GM19240 (cell line): ENCODE results near the gene SBF2.

Experiments
- DNase-seq: peaks from one replicate; pipeline ENCODE4 v3.0.0; 2011; ENCODE audit warnings: low spot score; ENCODE audit not compliant: insufficient read length

Gene SBF2

DNA sequence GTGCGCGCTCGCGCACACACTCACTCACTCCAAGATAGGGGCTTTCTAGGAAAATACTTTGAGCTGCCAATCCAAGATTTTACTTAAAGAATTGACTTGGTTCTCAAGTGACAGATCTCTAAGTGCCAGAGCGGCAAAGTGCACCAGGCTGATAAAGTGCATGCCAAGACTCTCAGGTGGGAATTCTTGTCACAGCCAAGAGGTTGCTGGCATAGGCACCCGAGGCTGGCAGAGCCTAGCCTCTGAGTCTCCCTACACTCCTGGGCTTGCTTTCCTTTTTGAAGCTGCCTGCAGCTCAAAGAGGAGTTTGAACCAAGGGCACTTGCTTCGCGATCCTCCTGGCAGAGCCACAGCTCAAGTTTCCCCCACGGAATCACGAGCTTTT, 8.3 kb upstream of the SBF2 start:
- no peak for DNase-seq

DNA sequence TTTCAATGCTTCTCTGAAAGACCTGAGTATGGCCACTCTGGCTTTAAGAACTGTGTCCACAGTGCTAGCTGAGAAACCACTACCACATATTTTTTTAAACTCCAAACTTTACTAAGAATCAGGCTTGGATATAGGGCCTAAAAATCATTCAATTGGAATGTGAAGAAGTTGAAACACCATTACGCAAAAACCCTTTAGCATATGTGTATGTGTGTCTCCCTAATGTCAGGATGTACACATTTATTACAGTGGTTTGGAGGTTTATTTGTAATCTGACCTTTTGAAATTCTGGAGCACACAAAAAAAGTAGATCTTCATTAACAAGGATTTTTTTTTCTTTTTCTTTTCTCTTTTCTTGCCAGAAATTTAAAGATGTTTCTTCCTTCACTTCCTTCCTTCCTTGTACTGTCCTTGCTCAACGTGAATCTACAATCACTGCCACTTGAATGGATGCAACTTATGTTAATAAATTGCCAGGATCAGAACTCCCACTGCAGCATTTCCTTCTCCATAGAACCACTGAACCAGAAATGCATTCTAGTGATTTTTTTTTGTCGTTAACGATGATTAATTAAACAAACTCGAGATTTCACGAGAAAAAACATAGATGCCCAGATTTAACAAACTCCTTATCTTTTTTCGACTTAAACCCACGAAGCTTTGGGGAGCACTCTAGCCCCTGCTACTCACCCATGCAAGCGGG, 7.8 kb upstream of the SBF2 start:
- no peak for DNase-seq

DNA sequence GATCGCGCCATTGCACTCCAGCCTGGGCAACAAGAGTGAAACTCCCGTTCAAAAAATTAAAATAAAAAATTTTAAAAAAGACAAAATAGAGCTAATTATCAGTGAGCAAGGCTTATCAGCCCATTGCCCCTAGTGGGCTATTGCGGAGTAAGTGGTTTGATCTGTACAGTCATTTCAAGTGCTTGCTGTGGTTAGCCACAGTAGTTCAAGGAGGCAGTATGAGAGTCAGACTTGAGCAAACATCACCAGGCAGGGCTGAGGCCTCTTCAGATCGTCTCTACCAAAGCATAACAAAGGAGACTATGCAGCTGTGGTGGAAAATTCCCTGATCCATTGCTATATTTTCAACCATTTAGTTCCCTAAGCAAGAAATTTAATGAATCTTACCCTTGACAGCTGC, 4.3 kb upstream of the SBF2 start:
- DNase-seq = peak; percentile 56

DNA sequence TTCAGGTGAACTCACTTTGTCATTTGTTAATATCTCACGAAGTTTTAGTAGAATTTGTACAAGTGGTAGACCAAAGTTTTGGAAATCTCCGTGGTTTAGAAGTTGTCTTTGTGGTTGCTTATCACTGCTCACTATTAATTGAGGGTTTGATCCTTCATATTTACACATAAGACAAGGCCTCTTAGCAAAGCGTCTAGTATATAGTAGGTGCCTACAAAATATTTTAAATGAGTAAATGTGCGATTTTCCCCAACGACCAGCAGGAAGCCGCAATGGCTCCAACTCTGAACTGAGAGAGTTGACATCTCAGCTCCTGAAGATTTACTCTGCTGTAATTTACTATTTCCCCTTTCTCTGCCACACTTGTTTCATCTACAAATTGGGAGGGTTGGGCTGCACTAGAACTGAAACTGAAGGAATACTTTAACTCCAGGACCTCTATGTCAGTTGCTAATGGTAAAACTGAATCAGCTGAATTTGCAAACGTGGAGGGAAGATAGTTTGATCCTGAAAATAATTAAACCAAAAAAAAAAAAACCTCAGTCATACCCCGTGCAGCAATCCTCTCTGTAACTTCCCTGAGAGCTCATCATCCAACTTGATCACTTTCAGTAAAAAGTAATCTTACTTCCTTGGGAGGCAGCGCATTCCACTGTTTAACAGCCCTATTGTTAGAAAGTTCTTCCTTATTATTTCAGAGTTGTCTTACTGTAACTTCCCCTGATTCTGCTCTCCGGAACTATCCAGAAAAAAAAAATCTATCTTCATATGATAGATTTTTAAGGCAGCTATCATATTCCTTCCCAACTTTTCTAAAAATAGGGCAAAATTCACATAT, 1.3 kb upstream of the SBF2 start:
- no peak for DNase-seq

DNA sequence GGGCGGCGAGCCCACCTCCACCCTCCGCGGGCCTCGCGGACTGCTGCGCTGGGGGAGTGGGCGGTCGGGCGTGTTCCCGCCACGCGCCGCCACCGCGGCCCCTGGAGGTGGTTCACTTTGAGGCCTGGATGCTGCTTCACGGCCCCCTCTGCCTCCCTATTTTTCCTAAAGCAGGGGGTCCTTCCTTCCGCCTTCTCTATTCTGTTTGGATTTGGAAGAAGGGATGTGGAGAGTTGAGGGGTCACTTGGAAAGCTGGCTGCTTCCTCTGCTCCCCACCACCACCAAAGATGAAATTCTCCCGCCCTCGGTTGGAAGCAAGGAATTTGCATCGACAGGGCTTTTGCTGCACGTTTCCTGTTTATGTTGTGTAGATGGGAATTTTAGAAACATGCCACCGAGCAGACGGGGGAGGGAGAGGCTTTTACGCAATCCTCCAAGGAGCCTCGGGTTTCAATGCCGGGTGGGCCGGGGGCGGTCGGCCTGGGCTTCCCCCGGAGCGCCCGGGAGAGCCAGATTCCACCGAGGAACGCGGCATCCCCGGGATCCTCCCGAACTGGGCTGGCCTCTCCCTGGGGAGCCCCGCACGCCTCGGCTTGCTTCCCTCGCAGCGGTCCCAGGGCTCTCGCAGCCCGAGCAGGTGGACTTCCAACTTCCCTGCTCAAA, 403 bp upstream of the SBF2 start:
- DNase-seq = no peak

DNA sequence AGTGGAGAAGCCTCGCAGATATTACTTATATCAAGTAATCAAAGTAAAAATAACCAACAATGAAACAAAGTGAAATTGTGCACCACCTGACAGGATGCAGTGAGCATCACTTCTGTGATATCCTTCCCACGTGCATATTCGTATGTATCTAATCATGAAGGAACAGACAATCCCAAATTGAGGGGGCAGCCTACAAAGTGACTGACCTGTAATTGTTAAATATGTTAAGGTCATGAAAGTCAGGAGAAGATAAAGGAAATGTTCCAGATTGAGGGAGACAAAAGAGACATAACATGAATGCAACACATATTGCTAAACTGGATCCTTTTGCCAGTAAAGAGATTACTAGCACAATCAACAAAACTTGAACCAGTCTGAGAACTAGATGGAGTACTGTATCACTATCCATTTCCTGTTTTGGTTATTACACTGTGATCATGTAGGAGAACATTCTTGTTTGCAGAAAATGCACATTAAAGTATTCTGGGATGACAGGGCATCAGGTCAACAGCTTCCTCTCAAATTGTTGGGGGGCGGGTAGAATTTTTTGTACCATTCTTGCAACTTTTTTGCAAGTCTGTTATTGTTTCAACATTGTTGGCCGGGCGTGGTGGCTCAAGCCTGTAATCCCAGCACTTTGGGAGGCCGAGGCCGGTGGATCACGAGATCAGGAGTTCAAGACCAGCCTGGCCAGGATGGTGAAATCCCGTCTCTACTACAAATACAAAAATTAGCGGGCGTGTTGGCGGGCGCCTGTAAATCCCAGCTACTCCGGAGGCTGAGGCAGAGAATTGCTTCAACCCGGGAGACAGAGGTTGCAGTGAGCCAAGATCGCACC, 2.0 kb downstream of the SBF2 start:
- DNase-seq = no peak

DNA sequence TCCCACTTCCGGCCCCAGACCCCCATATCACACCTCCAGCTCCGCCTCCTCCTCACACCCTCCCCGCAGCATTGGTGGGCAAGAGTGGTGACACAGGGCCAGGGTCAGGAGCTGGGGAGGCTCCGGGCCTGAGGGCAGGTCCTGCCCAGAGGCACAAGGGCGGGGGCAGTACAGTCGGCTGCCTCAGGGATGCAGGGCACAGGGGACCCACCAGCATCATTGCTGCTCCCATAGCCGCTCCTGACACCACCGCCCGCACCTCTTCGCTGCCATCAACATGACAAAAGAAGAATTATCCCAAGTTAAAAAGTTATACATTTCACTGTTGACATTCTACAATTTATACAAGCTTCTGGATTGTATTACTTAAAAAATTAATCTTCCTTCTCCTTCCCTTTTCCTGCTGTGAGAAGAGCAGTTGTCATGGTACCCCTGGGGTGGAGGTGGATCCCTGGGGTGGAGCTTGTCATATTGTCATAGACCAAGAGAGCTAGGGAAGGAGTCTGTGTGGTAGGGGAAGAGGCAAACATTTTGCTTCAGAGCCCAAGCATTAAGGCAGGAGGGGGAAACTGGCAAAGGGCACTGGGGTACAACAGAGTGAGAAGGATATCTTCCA, 4.1 kb downstream of the SBF2 start:
- DNase-seq = no peak

DNA sequence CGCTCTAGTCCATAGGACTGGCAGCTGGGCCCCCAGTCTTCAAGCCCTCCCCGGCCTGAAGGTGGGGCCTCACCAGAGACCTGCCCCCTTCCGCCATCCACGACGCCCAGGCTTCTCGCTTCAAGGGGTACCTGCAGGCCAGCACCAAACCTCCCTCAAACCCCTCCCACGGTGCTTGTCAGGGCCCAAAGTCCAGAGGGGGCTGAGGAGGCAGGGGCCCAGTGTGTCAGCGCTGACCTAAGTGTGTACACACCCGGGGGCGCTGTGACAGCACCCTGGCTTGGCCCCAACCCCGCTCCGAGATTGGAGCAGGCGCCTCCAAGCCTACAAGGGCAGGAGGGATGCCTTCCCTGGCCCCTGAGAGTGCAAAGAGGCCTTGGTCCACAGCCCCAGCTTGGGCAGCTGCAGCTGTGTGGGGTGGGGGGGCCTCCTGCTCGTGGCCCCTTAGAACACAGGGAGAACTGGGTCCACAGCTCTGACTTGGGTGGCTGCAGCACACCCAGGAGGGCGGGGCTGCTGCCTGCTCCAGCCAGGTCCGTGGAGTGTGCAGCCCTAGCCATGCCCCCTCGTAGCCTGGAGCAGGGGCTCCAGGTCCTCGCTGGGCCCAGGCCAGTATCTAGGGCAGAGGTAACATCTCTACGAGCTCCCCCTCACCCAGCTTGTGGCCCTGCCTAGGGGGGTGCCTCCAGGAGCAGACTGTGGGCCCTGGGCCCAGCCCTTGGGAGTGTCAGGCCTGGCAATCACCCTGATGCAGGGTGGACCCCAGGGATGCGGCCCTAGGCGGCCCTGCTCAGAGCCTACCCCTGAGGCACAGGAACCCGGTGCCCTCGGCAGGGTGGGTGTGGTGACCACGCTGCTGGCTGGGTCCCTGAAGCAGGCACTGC, 4.9 kb downstream of the SBF2 start:
- DNase-seq = no peak

DNA sequence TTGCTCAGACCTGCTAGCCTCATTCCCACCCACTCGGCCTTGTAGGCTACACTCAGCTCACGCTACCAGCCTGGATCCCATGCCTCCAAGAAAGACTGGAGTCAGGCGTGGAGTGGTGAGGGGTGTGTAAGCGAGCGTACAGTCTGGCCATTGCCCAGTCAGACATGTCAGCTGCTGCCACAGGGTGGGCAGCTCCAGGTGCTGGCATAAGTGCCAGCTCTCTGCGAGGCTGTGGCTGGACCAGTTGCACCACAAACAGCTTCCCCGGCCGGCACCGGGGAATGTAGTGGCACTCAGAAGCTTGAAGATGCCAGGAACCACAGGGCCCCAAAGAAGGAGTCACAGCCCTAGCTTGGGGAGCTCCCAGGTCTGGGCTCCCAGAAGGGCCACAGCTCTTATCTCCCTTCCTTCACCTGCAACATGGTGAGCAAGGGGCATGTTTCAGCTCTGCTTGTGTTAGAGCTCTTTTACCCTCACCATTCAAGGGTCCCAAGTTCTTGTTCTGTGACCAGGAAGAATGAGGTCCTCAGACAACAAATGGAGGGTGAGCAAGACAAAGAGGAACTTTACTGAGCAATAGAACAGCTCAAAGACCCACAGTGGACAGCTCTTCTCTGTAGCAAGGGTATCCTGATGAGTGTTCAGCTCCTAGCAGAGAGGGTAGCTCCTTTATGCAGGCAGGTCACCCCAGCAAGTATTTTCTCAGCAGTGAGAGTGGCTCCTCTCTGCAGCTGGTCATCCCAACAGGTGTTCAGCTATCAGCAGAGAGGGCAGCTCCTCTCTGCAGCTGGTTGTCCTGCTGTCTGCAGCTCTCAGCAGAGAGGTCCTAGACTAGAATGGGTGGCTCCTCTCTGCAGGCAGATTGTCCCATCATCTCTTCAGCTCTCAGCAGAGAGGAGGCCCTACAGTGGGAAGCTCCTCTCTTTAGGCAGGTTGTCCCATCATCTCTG, 6.0 kb downstream of the SBF2 start:
- DNase-seq = no peak

DNA sequence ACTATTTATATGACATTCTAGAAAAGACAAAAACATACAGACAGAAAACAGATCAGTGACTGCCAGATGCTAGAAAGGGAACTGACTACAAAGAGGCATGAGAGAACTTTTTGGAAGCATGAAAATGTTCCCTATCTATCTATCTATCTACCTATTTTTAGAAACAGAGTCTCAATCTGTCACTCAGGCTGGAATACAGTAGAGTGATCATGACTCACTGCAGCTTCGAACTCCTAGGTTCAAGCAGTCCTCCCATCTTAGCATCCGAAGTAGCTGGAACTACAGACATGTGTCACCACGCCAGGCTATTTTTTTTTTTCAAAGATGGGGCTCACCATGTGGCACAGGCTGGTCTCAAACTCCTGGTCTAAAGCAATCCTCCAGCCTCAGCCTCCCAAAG, 6.9 kb downstream of the SBF2 start:
- no peak for DNase-seq

DNA sequence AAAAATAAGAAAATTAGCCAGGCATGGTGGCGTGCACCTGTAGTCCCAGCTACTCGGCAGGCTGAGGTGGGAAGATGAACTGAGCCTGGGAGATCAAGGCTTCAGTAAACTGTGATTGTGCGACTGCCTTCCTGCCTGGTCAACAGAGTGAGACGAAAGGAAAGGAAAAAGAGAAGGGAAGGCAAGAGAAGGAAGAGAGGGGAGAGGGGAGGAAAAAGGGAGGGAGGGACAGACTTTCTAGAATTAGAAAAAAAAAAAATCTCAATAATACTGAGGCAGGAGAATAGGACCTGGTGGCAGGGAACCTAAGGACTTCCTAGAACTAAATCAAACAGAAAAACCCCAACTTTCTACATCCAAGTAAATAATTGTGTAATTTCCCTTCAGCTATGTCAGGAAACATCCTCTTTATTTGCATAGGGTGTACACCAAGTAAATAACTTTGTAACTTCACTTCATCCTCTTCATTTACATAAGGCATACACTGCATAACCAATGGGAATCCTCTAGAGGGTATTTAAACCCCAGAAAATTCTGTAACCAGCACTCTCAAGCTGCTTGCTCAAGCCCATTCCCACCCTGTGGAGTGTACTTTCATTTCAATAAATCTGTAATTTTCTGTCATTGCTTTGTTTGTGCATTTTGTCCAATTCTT, 8.7 kb downstream of the SBF2 start:
- no peak for DNase-seq

DNA sequence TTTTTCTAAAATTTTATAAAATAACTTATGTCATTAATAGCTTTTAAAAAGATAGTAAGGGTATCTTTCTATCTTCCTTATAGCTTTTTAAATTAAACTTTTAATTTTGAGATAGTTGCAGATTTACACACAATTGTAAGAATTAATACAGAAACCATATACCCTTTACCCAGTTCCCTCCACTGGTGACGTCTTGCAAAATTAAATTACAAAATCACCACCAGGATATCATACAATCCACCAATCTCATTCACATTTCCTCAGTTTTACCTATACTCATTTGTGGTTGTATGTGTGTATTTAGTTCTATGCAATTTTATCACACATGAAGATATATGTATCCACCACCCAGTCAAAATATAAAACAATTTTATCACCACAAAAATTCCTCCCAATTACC, 10.0 kb downstream of the SBF2 start:
- DNase-seq = no peak

DNA sequence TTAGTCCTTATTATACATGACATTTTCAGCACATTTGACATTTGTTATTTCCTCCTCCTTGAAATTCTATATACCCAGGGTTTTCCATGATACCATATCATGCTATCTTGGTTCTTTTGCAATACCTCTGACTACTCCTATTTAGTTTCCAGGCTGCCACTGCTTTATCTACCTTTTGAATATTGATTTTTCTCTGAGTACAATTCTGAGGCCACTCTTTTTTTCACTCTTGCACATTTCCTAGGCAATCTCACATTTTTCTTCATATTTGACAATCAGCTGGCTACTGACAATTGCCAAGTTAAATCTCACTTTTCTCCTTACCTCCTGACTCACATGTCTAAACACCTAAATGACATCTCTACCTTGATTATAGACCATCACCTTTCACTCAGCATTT, 11.9 kb downstream of the SBF2 start:
- DNase-seq = no peak

DNA sequence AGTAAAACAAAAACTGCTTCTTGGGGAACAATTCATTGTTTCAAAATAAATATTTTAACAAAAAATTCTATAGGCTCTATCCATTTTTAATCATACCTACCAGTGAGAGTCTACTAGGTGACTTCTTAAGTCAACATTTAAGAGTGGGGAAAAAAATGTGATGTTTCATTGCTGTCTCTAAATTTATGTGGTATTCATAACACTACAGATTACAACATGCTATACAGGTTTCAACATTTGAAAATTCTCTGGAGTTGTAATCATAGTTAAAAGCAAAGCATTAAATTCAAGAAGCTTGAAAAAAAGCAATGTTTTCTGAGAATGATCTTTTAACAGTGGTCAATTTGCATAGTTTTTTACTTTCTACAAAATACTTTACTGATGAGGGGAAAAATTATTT, 18.3 kb downstream of the SBF2 start:
- DNase-seq = no peak

DNA sequence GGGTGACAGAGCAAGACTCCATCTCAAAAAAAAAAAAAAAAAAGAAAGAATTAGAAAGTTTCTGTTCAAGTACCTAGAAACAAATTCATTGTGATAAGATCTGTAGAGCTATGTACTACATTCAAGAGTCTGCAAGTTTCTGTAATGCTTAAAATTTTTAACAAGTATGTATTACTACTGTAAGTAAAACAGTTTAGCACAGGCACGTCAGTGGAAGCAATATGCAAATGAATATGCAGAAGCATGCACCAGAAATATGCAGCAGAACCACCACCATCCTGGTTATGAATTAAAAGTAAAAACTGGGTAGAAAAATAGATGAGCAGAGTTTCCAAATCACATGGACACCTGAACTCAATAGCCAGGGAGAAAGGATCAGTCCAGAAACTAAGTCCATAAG, 19.3 kb downstream of the SBF2 start:
- no peak for DNase-seq

DNA sequence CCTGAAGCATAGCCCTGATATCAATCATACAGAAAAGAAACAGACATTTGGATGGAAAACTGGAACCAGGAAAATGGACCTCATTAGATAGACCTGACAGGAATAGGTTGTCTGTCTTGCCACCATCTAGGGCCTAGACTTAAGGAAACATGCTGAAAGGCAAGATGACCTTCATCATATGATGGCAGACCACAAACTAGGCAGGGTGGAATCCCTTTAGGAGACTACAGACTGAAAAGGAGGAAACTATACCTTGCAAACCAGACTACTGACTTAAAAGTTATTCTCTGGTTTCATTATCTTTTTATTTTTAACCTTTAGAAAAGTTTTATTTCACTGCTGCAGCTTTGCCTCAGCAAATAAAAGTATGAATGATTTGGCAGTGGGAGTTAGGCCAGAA, 20.3 kb downstream of the SBF2 start:
- DNase-seq = no peak

DNA sequence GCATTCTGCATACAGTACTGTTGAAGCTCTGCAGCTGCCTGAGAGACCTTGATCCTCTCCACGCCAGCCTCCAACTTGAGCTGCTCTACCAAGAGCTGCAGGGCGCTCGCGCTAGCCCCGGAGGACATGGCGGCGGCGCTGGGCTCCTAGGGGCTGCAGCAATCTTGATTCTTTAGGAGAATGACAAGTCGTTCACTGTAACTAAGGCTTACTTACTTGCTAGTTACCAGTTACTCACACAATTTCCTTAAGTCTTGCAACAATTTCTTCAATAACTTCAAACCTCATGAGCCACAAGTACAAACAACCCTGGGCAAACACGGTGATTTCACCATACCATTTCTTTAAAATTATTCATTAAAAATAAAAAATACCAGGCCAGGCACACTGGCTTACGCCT, 21.9 kb downstream of the SBF2 start:
- no peak for DNase-seq

DNA sequence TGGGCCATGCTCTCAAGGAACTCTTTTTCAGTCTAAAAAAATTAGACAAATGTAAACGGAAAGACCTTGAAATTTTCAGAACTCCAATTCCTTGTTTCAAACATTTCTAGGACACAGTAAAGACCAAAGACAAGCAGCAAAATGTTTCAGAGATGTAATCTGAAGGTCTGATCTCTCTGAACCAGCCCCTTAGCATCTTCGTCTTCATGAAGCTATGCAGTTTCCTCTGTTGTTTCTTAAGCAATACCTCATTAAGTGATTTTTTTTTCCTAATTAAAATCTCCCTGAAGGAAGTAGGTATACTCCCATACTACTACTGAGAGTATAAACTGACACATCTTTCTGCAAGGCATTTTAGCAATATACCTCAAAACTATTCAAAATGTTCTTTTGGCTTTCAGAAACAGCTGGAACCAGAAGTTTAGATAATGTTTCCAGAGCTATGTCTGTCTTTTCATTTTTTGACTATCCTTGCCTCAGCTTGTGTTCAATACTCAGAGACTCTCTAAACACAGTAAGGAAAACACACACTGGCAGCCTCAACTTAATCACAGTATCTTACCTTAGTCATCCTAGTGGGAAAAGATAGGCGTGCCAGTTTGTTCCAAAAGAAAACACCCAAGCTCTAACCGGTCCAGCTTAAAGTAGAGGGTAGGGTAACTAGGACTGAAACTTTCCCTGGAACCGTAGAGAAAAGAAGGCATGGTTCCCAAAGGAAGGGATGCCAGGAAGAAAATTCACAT, 25.1 kb downstream of the SBF2 start:
- DNase-seq = no peak
